CD4-positive, alpha-beta T cell treated with Interleukin-4 for 4 hours (primary cell): Measurements from ENCODE around the gene DENND1B.
"Not testable (repeated sequence)": the region's sequence is repeated elsewhere in the genome, so short reads cannot be mapped to it uniquely, and the experiment has no call there.

ENCODE experiments used
- DNase-seq: peaks from one replicate; pipeline ENCODE4 v3.0.0-alpha.2; 2020

DENND1B gene

GRCh38 chr1:197619008-197619640, 156.2 kb downstream of the DENND1B start:
- DNase-seq, result peak; percentile 10

- no peak for DNase-seq
These were observed 157.2 kb downstream of the DENND1B start for GRCh38 chr1:197618061-197618460.

GRCh38 chr1:197615693-197616011, 159.6 kb downstream of the DENND1B start:
- DNase-seq, result no peak

- peak; percentile 23 for DNase-seq
These were observed 160.2 kb downstream of the DENND1B start for GRCh38 chr1:197614916-197615692.

GRCh38 chr1:197606168-197606845, 169.0 kb downstream of the DENND1B start:
- DNase-seq, result no peak

- no peak for DNase-seq
These were observed 171.0 kb downstream of the DENND1B start for GRCh38 chr1:197604302-197604701.

- no peak for DNase-seq
These were observed 174.5 kb downstream of the DENND1B start for GRCh38 chr1:197600751-197601150.

- no peak for DNase-seq
These were observed 175.5 kb downstream of the DENND1B start for GRCh38 chr1:197599789-197600188.

- DNase-seq, result no peak
These were observed 176.3 kb downstream of the DENND1B start for GRCh38 chr1:197598935-197599334.

GRCh38 chr1:197595304-197595904, 179.9 kb downstream of the DENND1B start:
- no peak for DNase-seq

GRCh38 chr1:197590687-197591086, 184.6 kb downstream of the DENND1B start:
- no peak for DNase-seq

- DNase-seq, result no peak
These were observed 189.5 kb downstream of the DENND1B start for GRCh38 chr1:197585809-197586208.

- DNase-seq, result no peak
These were observed 197.7 kb downstream of the DENND1B start for GRCh38 chr1:197577580-197577979.

- DNase-seq, result not testable (repeated sequence)
These were observed 199.7 kb downstream of the DENND1B start for GRCh38 chr1:197575531-197575930.

- no peak for DNase-seq
These were observed 203.1 kb downstream of the DENND1B start for GRCh38 chr1:197572169-197572568.

- no peak for DNase-seq
These were observed 207.8 kb downstream of the DENND1B start for GRCh38 chr1:197567442-197567841.

GRCh38 chr1:197561041-197561440, 214.2 kb downstream of the DENND1B start:
- no peak for DNase-seq

- DNase-seq, result no peak
These were observed 215.6 kb downstream of the DENND1B start for GRCh38 chr1:197559655-197560054.

GRCh38 chr1:197559244-197559643, 216.0 kb downstream of the DENND1B start:
- no peak for DNase-seq

- DNase-seq, result no peak
These were observed 218.0 kb downstream of the DENND1B start for GRCh38 chr1:197557302-197557701.

GRCh38 chr1:197553281-197553680, 222.0 kb downstream of the DENND1B start:
- DNase-seq, result no peak

GRCh38 chr1:197546989-197547388, 228.3 kb downstream of the DENND1B start:
- DNase-seq, result no peak

- no peak for DNase-seq
These were observed 230.7 kb downstream of the DENND1B start for GRCh38 chr1:197544553-197544952.

- DNase-seq, result no peak
These were observed 231.2 kb downstream of the DENND1B start for GRCh38 chr1:197544130-197544529.
